AG04450 (cell line): ENCODE measurements around the gene RNF227. TPM values are rescaled to one million over a fixed set of nuclear protein-coding genes. Genes with fewer than 3 reads are reported as not detected.

Experiments
- CTCF ChIA-PET: fragments of 300-600, 350-600 bp; formaldehyde crosslinking; extraction: SDS; loops from one replicate; lab custom pipeline; 2022; ENCODE audit warnings: antibody characterized with exemption, inconsistent platforms; lab: Charles Lee
- POLR2A ChIA-PET: fragments of 350-600 bp; formaldehyde crosslinking; extraction: SDS; loops from one replicate; lab custom pipeline; 2021; ENCODE audit warnings: antibody characterized with exemption, inconsistent platforms; lab: Yijun Ruan, JAX
- DNase-seq: peaks from one replicate; pipeline ENCODE4 v3.0.0-alpha.2; 2011; ENCODE audit warnings: low read depth, low spot score
- H3K27ac ChIP-seq: one replicate; pipeline ENCODE4 v1.5.1; 2012; ENCODE audit warnings: low read depth, low read length, control low read depth
- H3K27me3 ChIP-seq: one replicate; pipeline ENCODE4 v1.6.0; 2012; ENCODE audit warnings: low read length; ENCODE audit not compliant: control insufficient read depth, insufficient read depth
- H3K4me3 ChIP-seq: 2 replicates; pipeline ENCODE4 v1.5.1; 2011; ENCODE audit warnings: mild to moderate bottlenecking, low read depth, low read length, control low read depth
- H3K9me3 ChIP-seq: 2 replicates; pipeline ENCODE4 v1.5.1; 2012; ENCODE audit warnings: low read length; ENCODE audit not compliant: control insufficient read depth, insufficient read depth
- polyA plus RNA-seq: library from polyadenylated mRNA; depleted of rRNA; stranded (reverse); fragments of >200 nt; gene quantifications from 2 replicates; pipeline ENCODE4 v1.2.3, GENCODE V29; 2011
- TF ChIP-seq, protein P1 (sequence below): IDR thresholded peaks from 2 replicates; pipeline ENCODE4 v1.5.1; 2011; ENCODE audit warnings: low read depth, low read length, control low read depth, inconsistent platforms

RNF227 gene
- polyA plus RNA-seq, 1 experiment, result 1.4 TPM

DNA sequence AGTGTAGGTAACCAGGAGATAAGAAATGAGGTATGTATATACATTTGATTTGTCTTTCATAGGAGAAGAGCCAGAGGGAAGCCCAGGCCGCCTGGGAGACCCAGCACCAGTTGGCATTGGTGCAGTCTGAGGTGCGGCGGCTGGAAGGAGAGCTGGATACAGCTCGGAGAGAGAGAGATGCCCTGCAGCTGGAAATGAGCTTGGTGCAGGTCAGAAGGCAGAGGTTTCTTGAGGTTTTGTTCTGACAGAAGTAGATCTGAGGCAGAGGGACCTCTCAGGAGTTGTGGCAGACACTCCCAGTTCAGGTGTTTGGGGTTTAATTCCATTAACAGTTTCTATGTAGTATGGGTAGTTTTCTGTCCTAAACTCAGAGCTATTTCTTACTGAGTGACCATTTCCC, 23.9 kb upstream of the RNF227 start:
- TF ChIP-seq, protein P1, sequence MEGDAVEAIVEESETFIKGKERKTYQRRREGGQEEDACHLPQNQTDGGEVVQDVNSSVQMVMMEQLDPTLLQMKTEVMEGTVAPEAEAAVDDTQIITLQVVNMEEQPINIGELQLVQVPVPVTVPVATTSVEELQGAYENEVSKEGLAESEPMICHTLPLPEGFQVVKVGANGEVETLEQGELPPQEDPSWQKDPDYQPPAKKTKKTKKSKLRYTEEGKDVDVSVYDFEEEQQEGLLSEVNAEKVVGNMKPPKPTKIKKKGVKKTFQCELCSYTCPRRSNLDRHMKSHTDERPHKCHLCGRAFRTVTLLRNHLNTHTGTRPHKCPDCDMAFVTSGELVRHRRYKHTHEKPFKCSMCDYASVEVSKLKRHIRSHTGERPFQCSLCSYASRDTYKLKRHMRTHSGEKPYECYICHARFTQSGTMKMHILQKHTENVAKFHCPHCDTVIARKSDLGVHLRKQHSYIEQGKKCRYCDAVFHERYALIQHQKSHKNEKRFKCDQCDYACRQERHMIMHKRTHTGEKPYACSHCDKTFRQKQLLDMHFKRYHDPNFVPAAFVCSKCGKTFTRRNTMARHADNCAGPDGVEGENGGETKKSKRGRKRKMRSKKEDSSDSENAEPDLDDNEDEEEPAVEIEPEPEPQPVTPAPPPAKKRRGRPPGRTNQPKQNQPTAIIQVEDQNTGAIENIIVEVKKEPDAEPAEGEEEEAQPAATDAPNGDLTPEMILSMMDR, result no peak
- no peak overlapping the region for H3K4me3 ChIP-seq
- H3K9me3 ChIP-seq, result no peaks in the 10 kb centered on the region; the same call in 1 of the 2 replicates
- POLR2A ChIA-PET, result interaction anchor here (0.6 to 1.1 kb wide), 2 partner anchors 9 to 80 kb away, joined by 3 read pairs; no protein-coding TSS in a partner anchor
- H3K27me3 ChIP-seq, result no peaks in the 10 kb centered on the region
- H3K27ac ChIP-seq, result no peak overlapping the region
- CTCF ChIA-PET, result interaction anchor here (1.0 to 1.4 kb wide), 5 partner anchors 8 to 118 kb away, joined by 3 to 7 read pairs (median 3); partner anchors contain the start of genes CNTROB and TRAPPC1
- no peak for DNase-seq

DNA sequence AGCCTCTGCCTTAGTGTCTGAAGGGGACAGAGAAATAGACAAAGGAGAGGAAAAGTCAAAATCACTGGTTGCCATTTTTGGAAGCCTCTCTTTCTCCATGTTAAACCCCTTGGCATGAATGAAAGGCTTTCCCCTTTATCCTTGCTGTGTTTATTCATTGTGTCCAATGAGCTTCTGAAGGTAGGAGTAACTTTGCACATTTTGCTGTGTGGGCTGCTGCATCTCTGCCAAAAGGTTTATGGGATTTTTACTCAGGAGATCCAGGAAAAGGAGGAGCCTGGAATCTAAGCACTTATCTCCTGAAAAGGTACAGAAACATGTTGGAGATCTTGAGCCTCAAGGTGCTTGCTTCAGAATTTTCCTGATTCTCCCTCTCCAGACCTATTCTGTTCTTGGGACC, 19.8 kb upstream of the RNF227 start:
- ChIA-PET POLR2A (no interaction called here), CTCF (interaction anchor here (0.6 to 4.6 kb wide), 4 partner anchors 20 to 106 kb away, joined by 3 to 21 read pairs (median 4); no protein-coding TSS in a partner anchor)
- no peak for DNase-seq
- TF ChIP-seq, protein P1, result no peak
- Histone ChIP-seq H3K4me3 (no peak overlapping the region), H3K9me3 (no peaks in the 10 kb centered on the region), H3K27me3 (no peaks in the 10 kb centered on the region), H3K27ac (no peak overlapping the region)

DNA sequence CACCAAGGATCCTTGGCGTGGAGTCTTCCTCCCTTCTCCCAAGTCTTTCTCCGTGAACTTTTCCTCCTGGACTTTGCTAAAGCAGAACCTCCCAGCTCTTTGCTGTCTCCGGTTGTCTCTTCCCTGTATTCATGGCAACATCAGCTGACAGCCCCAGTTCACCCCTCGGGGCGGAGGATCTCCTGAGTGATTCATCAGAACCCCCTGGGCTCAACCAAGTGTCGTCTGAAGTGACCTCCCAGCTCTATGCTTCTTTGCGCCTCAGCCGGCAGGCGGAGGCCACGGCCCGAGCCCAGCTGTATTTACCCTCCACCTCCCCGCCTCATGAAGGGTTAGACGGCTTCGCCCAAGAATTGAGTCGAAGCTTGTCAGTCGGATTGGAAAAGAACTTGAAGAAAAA, 16.9 kb upstream of the RNF227 start:
- no peak for DNase-seq
- Histone ChIP-seq H3K9me3 (no peaks in the 10 kb centered on the region), H3K27me3 (no peaks in the 10 kb centered on the region), H3K27ac (peak overlapping the region; percentile 70), H3K4me3 (peak overlapping the region; percentile 100)
- ChIA-PET CTCF (interaction anchor here (0.6 to 4.6 kb wide), 15 partner anchors 7 to 190 kb away, joined by 3 to 29 read pairs (median 5); partner anchors contain the start of gene RNF227), POLR2A (interaction anchor here (0.6 to 2.2 kb wide), 5 partner anchors 11 to 73 kb away, joined by 3 to 15 read pairs (median 5); partner anchors contain the start of gene RNF227)
- TF ChIP-seq, protein P1, result peak; percentile 48

DNA sequence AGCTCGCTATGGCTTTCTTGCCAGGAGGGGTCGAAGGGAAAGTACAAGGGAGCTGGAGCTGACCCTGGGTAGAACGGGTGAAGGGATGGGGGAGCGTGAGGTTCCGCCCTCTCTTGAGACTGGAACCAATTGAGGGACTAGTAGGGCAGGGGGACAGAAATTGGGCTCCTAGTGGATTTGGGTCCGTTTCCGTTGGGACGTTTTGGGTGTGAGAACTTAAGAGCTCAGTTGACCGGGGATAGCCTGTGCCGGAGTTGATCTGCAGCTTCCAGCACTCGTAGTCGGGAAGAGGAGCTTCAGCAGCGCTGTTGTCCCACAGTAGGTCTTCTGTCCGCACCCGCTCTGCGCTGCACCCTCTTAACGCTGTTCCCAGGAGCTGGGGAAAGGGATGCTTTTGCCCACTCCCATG, 16.4 kb upstream of the RNF227 start:
- Histone ChIP-seq H3K9me3 (no peaks in the 10 kb centered on the region), H3K27me3 (no peaks in the 10 kb centered on the region), H3K4me3 (peak overlapping the region; percentile 100), H3K27ac (peak overlapping the region; percentile 70)
- CTCF ChIA-PET, result interaction anchor here (0.6 to 4.6 kb wide), 14 partner anchors 8 to 189 kb away, joined by 3 to 29 read pairs (median 5); partner anchors contain the start of gene RNF227
- POLR2A ChIA-PET, result interaction anchor here (0.7 to 2.2 kb wide), 5 partner anchors 10 to 75 kb away, joined by 3 to 15 read pairs (median 4); partner anchors contain the start of genes NAA38 and RNF227
- TF ChIP-seq, protein P1, result no peak
- no peak for DNase-seq
